ENCODE data around the gene CNPY4. TPM values are rescaled to one million over a fixed set of nuclear protein-coding genes. Genes with fewer than 3 reads are reported as not detected.
A peak's percentile ranks its signal among the peaks of the same experiment; 100 is the strongest.

CNPY4 gene
- total and polyA plus RNA-seq, 2 donors from 2014 or later: 11.6 to 22.0 TPM

- intact Hi-C loops (cut with DNase I): no loop called here
- TF ChIP-seq CTCF (IDR thresholded peaks at IDR 0.05; ENCODE audit: borderline replicate concordance, extremely low read depth, insufficient read depth): no peak
- H3K27me3 ChIP-seq (ENCODE audit: control insufficient read depth, insufficient read depth, low read length): no peaks in the 10 kb centered on the region
- no peak overlapping the region for H3K27ac ChIP-seq (ENCODE audit: low read depth in 2 of 2, low read length in 2 of 2)
- no peak for FAIRE-seq
- no peak overlapping the region for H3K9ac ChIP-seq (ENCODE audit: low read length in 3 of 3)
- peaks cover 0 to 2% (median 0%) of the 10 kb centered on the region in 3 donors for H3K4me1 ChIP-seq (ENCODE audit: control insufficient read depth in 2 of 3, insufficient read depth in 2 of 3, low read depth in 1 of 3, low read length in 3 of 3)
- H3K4me3 ChIP-seq (ENCODE audit: low read length in 3 of 3): no peak overlapping the region
- peak in 2 of 5 donors; percentile 43 to 65 for DNase-seq
- no peaks in the 10 kb centered on the region for H3K36me3 ChIP-seq (ENCODE audit: control insufficient read depth in 2 of 3, insufficient read depth in 3 of 3, low read length in 3 of 3)
- no peaks in the 10 kb centered on the region for H3K9me3 ChIP-seq (ENCODE audit: control insufficient read depth in 2 of 3, insufficient read depth in 1 of 3, low read length in 3 of 3)
Measured at GRCh38 chr7:100173806-100174495, 54.5 kb downstream of the CNPY4 start.

GRCh38 chr7:100174582-100174981 lies 55.1 kb downstream of the CNPY4 start:
- intact Hi-C loops (cut with DNase I): no loop called here
- no peak overlapping the region for H3K4me3 ChIP-seq (ENCODE audit: low read length in 3 of 3)
- no peak overlapping the region for H3K9ac ChIP-seq (ENCODE audit: low read length in 3 of 3)
- no peaks in the 10 kb centered on the region for H3K27me3 ChIP-seq (ENCODE audit: control insufficient read depth, insufficient read depth, low read length)
- peaks cover 0 to 2% (median 0%) of the 10 kb centered on the region in 3 donors for H3K4me1 ChIP-seq (ENCODE audit: control insufficient read depth in 2 of 3, insufficient read depth in 2 of 3, low read depth in 1 of 3, low read length in 3 of 3)
- H3K36me3 ChIP-seq (ENCODE audit: control insufficient read depth in 2 of 3, insufficient read depth in 3 of 3, low read length in 3 of 3): no peaks in the 10 kb centered on the region
- FAIRE-seq (no peak), DNase-seq (no peak)
- TF ChIP-seq CTCF (IDR thresholded peaks at IDR 0.05; ENCODE audit: borderline replicate concordance, extremely low read depth, insufficient read depth): no peak
- no peak overlapping the region for H3K27ac ChIP-seq (ENCODE audit: low read depth in 2 of 2, low read length in 2 of 2)
- H3K9me3 ChIP-seq (ENCODE audit: control insufficient read depth in 2 of 3, insufficient read depth in 1 of 3, low read length in 3 of 3): no peaks in the 10 kb centered on the region

Small RNAs within 50 kb of the gene (microRNA-seq; reads per million reads assigned to microRNA genes)
- gene MIR106B (1,506 reads per million, percentile 82 among the genes with 10 or more reads in this experiment), gene MIR25 (439 reads per million, percentile 72 among the genes with 10 or more reads in this experiment), gene MIR4658 (not detected), gene MIR93 (2,308 reads per million, percentile 85 among the genes with 10 or more reads in this experiment)

Other genes starting within 250 kb of the CNPY4 start
- not detected for gene OR2AE1, start 242.6 kb upstream of the CNPY4 start, total RNA-seq
- not detected for gene OR2AE1, start 242.6 kb upstream of the CNPY4 start, polyA plus RNA-seq (ENCODE audit: insufficient read depth, low read depth, low replicate concordance)
- gene TRIM4, start 200.1 kb upstream of the CNPY4 start, total RNA-seq: 30.9 TPM
- gene TRIM4, start 200.1 kb upstream of the CNPY4 start, polyA plus RNA-seq (ENCODE audit: insufficient read depth, low read depth, low replicate concordance): 15.4 TPM
- not detected for gene GJC3, start 190.0 kb upstream of the CNPY4 start, total RNA-seq
- gene GJC3, start 190.0 kb upstream of the CNPY4 start, polyA plus RNA-seq (ENCODE audit: insufficient read depth, low read depth, low replicate concordance): 0.73 TPM
- 10.0 TPM for gene AZGP1, start 143.6 kb upstream of the CNPY4 start, total RNA-seq
- 198 TPM for gene AZGP1, start 143.6 kb upstream of the CNPY4 start, polyA plus RNA-seq (ENCODE audit: insufficient read depth, low read depth, low replicate concordance)
- gene ZKSCAN1, start 104.0 kb upstream of the CNPY4 start, total RNA-seq: 76.6 TPM
- 7.7 TPM for gene ZKSCAN1, start 104.0 kb upstream of the CNPY4 start, polyA plus RNA-seq (ENCODE audit: insufficient read depth, low read depth, low replicate concordance)
- gene ZSCAN21, start 69.9 kb upstream of the CNPY4 start, total RNA-seq: 12.4 TPM
- gene ZSCAN21, start 69.9 kb upstream of the CNPY4 start, polyA plus RNA-seq (ENCODE audit: insufficient read depth, low read depth, low replicate concordance): 10.8 TPM
- gene ZNF3, start 37.9 kb upstream of the CNPY4 start, total RNA-seq: 30.8 TPM
- gene ZNF3, start 37.9 kb upstream of the CNPY4 start, polyA plus RNA-seq (ENCODE audit: insufficient read depth, low read depth, low replicate concordance): 15.8 TPM
- 89.1 TPM for gene COPS6, start 30.7 kb upstream of the CNPY4 start, total RNA-seq
- gene COPS6, start 30.7 kb upstream of the CNPY4 start, polyA plus RNA-seq (ENCODE audit: insufficient read depth, low read depth, low replicate concordance): 166 TPM
- 47.2 TPM for gene MCM7, start 18.2 kb upstream of the CNPY4 start, total RNA-seq
- 21.0 TPM for gene MCM7, start 18.2 kb upstream of the CNPY4 start, polyA plus RNA-seq (ENCODE audit: insufficient read depth, low read depth, low replicate concordance)
- 22.8 TPM for gene AP4M1, start 18.0 kb upstream of the CNPY4 start, total RNA-seq
- gene AP4M1, start 18.0 kb upstream of the CNPY4 start, polyA plus RNA-seq (ENCODE audit: insufficient read depth, low read depth, low replicate concordance): 16.4 TPM
- gene TAF6, start 276 bp upstream of the CNPY4 start, total RNA-seq: 62.7 TPM
- gene TAF6, start 276 bp upstream of the CNPY4 start, polyA plus RNA-seq (ENCODE audit: insufficient read depth, low read depth, low replicate concordance): 41.3 TPM
- 2.4 TPM for gene MBLAC1, start 7.3 kb downstream of the CNPY4 start, total RNA-seq
- 3.7 TPM for gene MBLAC1, start 7.3 kb downstream of the CNPY4 start, polyA plus RNA-seq (ENCODE audit: insufficient read depth, low read depth, low replicate concordance)
- 122 TPM for gene LAMTOR4, start 29.3 kb downstream of the CNPY4 start, total RNA-seq
- 470 TPM for gene LAMTOR4, start 29.3 kb downstream of the CNPY4 start, polyA plus RNA-seq (ENCODE audit: insufficient read depth, low read depth, low replicate concordance)
- gene TRAPPC14, start 39.1 kb downstream of the CNPY4 start, total RNA-seq: 27.1 TPM
- 14.8 TPM for gene TRAPPC14, start 39.1 kb downstream of the CNPY4 start, polyA plus RNA-seq (ENCODE audit: insufficient read depth, low read depth, low replicate concordance)
- 3.2 TPM for gene GAL3ST4, start 49.0 kb downstream of the CNPY4 start, total RNA-seq
- 1.2 TPM for gene GAL3ST4, start 49.0 kb downstream of the CNPY4 start, polyA plus RNA-seq (ENCODE audit: insufficient read depth, low read depth, low replicate concordance)
- 1.8 TPM for gene GPC2, start 57.7 kb downstream of the CNPY4 start, total RNA-seq
- 0.73 TPM for gene GPC2, start 57.7 kb downstream of the CNPY4 start, polyA plus RNA-seq (ENCODE audit: insufficient read depth, low read depth, low replicate concordance)
- gene STAG3, start 58.3 kb downstream of the CNPY4 start, total RNA-seq: 3.7 TPM
- gene STAG3, start 58.3 kb downstream of the CNPY4 start, polyA plus RNA-seq (ENCODE audit: insufficient read depth, low read depth, low replicate concordance): 3.4 TPM
- gene PVRIG, start 100.3 kb downstream of the CNPY4 start, total RNA-seq: 3.2 TPM
- gene PVRIG, start 100.3 kb downstream of the CNPY4 start, polyA plus RNA-seq (ENCODE audit: insufficient read depth, low read depth, low replicate concordance): not detected
- not detected for gene SPDYE3, start 188.1 kb downstream of the CNPY4 start, total RNA-seq
- gene SPDYE3, start 188.1 kb downstream of the CNPY4 start, polyA plus RNA-seq (ENCODE audit: insufficient read depth, low read depth, low replicate concordance): not detected
- 76.4 TPM for gene PILRB, start 238.5 kb downstream of the CNPY4 start, total RNA-seq
- 45.0 TPM for gene PILRB, start 238.5 kb downstream of the CNPY4 start, polyA plus RNA-seq (ENCODE audit: insufficient read depth, low read depth, low replicate concordance)

All from kidney (tissue), 14 donors.